Measurements from ENCODE around the gene ZNF446.
"Not testable (repeated sequence)": the region's sequence is repeated elsewhere in the genome, so short reads cannot be mapped to it uniquely, and the experiment has no call there.

Gene ZNF446

GRCh38 chr19:58475714-58476497, at the start of gene ZNF446:
Gene ZNF446 (plus strand): TSS chr19:58476352. CDS start chr19:58477219, 867 bp downstream.
- peak; percentile 98 for DNase-seq (ENCODE audit: low spot score)

DNA sequence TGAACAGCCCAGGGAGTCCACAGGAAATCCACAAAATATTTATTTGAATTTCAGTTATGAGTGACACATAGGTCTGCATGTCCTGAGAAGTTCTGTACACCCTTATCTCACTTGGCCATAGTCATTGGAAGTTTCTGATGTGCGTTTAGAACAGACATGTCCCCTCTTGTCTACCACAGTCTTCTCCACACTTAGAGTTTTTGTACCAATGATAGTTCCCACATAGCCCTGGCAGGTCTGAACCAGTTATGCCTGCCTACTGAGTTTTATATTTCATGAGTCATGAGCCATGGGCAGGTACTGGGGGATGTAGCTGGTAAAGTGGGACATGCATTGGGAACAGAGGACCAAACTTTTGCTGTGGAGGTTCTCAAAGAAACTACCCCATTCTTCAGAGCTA, 47.5 kb upstream of the ZNF446 start:
- DNase-seq (ENCODE audit: low spot score) = no peak

GRCh38 chr19:58429745-58430144, 46.4 kb upstream of the ZNF446 start:
- DNase-seq (ENCODE audit: low spot score) = no peak

DNA sequence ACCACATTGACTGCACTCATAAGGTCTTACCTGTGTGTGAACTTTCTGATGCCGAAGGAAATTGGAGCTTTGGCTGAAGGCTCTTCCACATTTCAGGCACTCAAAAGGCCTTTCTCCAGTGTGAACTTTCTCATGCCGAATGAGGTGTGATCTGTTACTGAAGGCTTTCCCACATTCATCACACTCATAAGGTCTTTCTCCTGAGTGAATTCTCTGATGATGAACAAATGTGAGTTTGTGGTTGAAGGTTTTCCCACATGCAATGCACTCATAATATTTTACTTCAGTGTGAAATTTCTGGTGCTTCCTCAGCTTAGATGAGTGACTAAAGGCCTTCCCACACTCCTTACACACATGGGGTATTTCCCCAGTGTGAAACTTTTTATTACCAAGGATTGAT, 41.9 kb upstream of the ZNF446 start:
- DNase-seq (ENCODE audit: low spot score) = no peak

DNA sequence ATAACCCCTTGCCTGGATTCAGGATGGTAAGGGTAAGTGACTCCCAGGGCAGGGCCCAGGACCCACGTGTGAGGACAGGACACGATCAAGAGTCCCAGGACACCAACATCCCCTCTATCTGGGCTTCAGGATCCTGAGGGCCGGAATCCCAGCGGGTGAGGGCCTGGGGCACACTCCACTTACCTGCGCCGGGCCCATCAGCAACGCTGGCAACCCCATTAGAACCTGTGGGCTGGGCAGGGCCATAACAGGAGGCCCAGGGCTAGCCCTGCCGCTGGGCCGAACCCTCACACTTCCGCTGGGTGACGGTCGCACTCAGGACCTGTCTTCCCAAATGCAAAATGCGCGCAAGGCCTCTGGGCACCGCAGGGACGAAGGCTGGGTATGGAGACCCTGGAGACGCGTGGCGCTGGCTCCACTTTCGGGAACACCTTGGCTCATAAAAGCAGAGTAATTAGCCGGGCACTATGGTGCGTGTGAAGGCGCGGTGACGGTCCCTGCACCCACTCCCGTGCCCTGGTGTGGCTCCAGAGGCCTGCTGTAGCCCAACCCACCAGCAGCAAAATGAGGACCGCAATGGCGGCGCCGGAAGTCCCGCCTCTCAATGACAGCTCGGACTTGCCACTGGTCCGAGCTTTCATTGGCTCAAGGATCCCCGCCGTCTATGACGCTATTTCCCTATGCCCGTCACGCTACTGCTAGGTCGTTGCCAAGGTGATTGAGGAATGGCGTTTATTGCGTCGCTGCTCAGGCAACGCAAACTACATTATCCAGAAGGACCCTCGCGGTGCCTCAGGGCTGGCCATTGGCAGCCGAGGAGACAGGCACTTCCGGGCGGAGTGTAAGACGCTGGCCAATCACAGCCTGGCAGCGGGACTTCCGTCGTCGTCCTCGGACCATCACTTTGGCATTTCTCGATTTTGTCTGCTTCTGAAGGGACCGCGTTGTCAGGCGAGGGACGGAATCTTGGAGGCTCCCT, 36.3 kb upstream of the ZNF446 start, which contains the start of gene ZNF132:
Gene ZNF132, minus strand, starts transcription at position 578 of the 979 bp plus-strand sequence. Its CDS starts 332 bp downstream, at position 246.
- DNase-seq (ENCODE audit: low spot score) = peak; percentile 98

- DNase-seq (ENCODE audit: low spot score) = no peak
Measured at GRCh38 chr19:58440556-58440955, 35.6 kb upstream of the ZNF446 start.

GRCh38 chr19:58442986-58443385, 33.2 kb upstream of the ZNF446 start:
- peak; percentile 42 for DNase-seq (ENCODE audit: low spot score)

DNA sequence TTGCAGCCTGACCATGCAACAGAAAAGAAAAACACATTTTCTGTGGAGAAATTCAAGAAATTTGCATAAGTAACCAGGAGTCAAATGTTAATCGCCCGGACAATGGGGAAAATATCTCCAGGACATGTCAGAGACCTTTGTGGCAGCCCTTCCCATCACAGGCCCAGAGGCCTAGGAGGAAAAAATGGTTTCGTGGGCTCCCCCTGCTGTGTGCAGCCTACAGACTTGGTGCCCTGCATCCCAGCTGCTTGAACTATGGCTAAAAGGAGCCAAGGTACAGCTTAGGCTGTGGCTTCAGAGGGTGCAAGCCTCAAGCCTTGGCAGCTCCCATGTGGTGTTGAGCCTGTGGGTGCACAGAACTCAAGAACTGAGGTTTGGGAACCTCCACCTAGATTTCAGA, 27.3 kb upstream of the ZNF446 start:
- DNase-seq (ENCODE audit: low spot score) = not testable (repeated sequence)

- DNase-seq (ENCODE audit: low spot score) = not testable (repeated sequence)
Measured at GRCh38 chr19:58449980-58450379, 26.2 kb upstream of the ZNF446 start.

DNA sequence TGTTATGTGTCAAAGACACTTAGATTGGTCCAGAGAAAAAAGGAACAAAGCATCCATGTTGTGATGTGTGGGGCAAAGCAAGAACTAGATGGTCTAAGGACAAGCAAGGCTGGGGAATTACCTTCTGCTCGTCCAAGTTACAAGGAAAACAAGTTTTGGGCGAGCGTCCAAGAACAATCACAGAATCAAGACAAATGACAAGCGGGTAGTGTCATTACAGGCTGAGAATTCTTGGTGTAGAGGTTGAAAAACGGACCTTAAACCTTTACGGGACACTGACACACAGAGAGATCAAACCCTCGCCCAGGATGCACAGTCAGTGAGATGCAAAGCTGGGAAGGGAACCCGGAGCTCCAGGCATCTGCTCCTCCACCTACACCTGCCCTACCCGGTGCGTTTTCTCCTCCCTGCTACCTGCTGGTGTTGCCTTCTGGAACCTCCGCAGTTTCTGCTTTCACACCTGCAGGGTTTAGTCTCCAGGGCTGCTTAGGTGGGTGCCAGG, 25.2 kb upstream of the ZNF446 start:
- DNase-seq (ENCODE audit: low spot score) = no peak

- peak; percentile 98 for DNase-seq (ENCODE audit: low spot score)
Measured at GRCh38 chr19:58451358-58452101, 24.6 kb upstream of the ZNF446 start, which contains the start of gene ZNF324B. Gene ZNF324B (plus strand): TSS chr19:58451622. CDS start chr19:58453702, 2,080 bp downstream.

DNA sequence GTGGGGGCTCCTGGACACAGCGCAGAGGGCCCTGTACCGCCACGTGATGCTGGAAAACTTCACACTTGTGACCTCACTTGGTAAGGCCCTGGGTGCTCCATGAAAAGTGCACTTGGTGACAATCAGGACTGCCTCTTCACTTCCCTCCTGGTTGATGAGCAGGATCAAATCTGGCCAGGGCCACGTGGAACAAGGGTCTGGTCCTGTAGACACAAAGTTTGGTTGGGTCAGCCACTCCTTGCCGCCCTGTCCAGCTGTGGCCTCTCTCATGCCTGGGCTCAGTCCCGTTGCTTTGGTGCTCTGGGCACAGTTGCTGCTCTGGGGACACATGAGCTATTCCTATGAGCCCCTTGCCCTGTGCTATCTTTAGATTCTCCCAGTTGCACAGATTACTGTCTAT, 22.4 kb upstream of the ZNF446 start:
- DNase-seq (ENCODE audit: low spot score) = no peak

DNA sequence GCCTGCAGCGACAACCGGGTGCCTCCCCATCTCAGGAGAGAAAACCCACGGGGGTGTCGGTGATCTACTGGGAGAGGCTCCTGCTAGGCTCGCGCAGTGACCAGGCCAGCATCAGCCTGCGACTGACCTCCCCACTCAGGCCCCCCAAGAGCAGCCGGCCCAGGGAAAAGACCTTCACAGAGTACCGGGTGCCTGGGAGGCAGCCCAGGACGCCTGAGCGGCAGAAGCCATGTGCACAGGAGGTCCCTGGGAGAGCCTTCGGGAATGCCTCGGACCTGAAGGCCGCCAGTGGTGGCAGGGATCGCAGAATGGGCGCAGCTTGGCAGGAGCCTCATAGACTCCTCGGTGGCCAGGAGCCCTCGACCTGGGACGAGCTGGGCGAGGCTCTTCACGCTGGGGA, 20.8 kb upstream of the ZNF446 start:
- DNase-seq (ENCODE audit: low spot score) = no peak

DNA sequence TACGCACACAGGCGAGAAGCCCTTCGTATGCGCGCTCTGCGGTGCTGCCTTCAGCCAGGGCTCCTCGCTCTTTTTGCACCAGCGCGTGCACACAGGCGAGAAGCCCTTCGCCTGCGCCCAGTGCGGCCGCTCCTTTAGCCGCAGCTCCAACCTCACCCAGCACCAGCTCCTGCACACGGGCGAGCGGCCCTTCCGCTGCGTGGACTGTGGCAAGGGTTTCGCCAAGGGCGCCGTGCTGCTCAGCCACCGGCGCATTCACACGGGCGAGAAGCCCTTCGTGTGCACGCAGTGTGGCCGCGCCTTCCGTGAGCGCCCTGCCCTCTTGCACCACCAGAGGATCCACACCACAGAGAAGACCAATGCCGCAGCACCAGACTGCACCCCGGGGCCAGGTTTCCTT, 20.0 kb upstream of the ZNF446 start:
- no peak for DNase-seq (ENCODE audit: low spot score)

DNA sequence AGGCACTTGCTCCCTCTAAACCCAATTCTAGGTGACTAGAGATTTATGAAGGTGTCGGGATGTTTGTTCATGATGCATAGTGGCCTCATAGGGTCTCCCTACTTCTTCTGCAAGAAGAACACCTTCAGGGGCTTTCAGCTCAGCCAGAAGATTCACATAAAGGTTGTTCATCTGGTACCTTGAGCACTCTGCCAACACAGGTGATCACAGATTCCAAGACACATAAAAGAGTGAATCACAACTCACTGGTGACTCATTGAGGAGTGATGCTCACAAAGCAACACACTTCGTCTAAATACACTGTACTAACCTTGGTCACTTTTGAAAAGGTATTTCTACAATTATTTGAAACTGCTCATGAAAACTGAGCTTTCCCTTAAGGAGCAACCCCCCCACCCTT, 16.1 kb upstream of the ZNF446 start:
- DNase-seq (ENCODE audit: low spot score) = no peak

DNA sequence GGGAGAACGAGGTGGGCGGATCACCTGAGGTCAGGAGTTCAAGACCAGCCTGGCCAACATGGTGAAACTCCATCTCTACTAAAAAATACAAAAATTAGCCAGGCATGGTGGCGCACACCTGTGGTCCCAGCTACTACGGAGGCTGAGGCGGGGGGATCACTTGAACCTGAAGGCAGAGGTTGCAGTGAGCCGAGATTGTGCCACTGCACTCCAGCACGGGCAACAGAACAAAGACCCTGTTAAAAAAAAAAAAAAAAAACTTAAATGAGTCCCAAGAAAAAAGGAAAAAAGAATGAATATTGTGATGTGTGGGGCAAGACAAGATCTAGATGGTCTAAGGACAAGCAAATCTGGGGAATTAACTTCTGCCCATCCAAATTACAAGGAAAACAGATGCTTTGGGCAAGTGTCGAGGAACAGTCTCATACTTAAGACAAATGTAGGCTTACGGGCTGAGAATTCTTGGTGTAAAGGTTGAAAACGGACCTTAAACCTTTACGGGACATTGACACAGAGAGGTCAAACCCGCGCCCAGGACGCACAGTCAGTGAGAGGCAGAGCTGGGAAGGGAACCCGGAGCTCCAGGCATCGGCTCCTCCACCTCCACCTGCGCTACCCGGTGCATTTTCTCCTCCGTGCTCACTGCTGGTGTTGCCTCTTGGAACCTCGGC, 9.9 kb upstream of the ZNF446 start:
- no peak for DNase-seq (ENCODE audit: low spot score)

- peak; percentile 98 for DNase-seq (ENCODE audit: low spot score)
Measured at GRCh38 chr19:58466760-58467589, 9.2 kb upstream of the ZNF446 start, which contains the start of gene ZNF324. Gene ZNF324 (plus strand): TSS chr19:58467080. CDS start chr19:58469186, 2,106 bp downstream.

- no peak for DNase-seq (ENCODE audit: low spot score)
Measured at GRCh38 chr19:58468216-58468839, 7.8 kb upstream of the ZNF446 start.

- DNase-seq (ENCODE audit: low spot score) = no peak
Measured at GRCh38 chr19:58469241-58470013, 6.7 kb upstream of the ZNF446 start.

Measured in NAMALWA (cell line).